Glomerular visceral epithelial cell (primary cell): ENCODE measurements around the gene ECI1.

ENCODE experiments used
- DNase-seq: peaks from one replicate; pipeline ENCODE4 v3.0.0-alpha.2; 2016; ENCODE audit errors: extremely low spot score

The ECI1 gene

GRCh38 chr16:2196162-2196980, 55.0 kb downstream of the ECI1 start, which contains the start of gene CASKIN1:
Gene CASKIN1 (minus strand): TSS chr16:2196605. CDS start chr16:2196432, 173 bp downstream.
- no peak for DNase-seq

GRCh38 chr16:2195322-2196161, 55.8 kb downstream of the ECI1 start:
- no peak for DNase-seq

GRCh38 chr16:2194852-2195321, 56.5 kb downstream of the ECI1 start:
- DNase-seq: peak; percentile 64

- DNase-seq: peak; percentile 63
Observed at GRCh38 chr16:2194166-2194834, 57.1 kb downstream of the ECI1 start.

GRCh38 chr16:2191446-2191706, 60.0 kb downstream of the ECI1 start:
- DNase-seq: no peak

GRCh38 chr16:2190659-2191445, 60.5 kb downstream of the ECI1 start:
- DNase-seq: no peak

GRCh38 chr16:2190002-2190658, 61.3 kb downstream of the ECI1 start:
- DNase-seq: no peak
